ENCODE data around the gene MBNL3.

- TF ChIP-seq, protein P1, sequence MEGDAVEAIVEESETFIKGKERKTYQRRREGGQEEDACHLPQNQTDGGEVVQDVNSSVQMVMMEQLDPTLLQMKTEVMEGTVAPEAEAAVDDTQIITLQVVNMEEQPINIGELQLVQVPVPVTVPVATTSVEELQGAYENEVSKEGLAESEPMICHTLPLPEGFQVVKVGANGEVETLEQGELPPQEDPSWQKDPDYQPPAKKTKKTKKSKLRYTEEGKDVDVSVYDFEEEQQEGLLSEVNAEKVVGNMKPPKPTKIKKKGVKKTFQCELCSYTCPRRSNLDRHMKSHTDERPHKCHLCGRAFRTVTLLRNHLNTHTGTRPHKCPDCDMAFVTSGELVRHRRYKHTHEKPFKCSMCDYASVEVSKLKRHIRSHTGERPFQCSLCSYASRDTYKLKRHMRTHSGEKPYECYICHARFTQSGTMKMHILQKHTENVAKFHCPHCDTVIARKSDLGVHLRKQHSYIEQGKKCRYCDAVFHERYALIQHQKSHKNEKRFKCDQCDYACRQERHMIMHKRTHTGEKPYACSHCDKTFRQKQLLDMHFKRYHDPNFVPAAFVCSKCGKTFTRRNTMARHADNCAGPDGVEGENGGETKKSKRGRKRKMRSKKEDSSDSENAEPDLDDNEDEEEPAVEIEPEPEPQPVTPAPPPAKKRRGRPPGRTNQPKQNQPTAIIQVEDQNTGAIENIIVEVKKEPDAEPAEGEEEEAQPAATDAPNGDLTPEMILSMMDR (IDR thresholded peaks at IDR 0.05), result no peak
- TF ChIP-seq POLR2A (IDR thresholded peaks at IDR 0.05) (no peak), POLR2AphosphoS5 (IDR thresholded peaks at IDR 0.05) (no peak)
Observed at GRCh38 chrX:132353430-132353829, 135.4 kb downstream of the MBNL3 start.

Data from sigmoid colon (tissue), 4 donors.